GM12875 (cell line): ENCODE data around the gene PDCD6IP.

ENCODE experiments used
- H3K4me3 ChIP-seq: one replicate; pipeline ENCODE4 v1.5.1; 2011; ENCODE audit warnings: low read depth, low read length, control low read depth
- CTCF ChIP-seq: IDR thresholded peaks from 2 replicates; pipeline ENCODE4 v1.5.1; 2011; ENCODE audit warnings: low read depth, mild to moderate bottlenecking, control low read depth, inconsistent platforms, low read length, moderate library complexity, borderline replicate concordance; ENCODE audit not compliant: insufficient read depth

Gene PDCD6IP

GRCh38 chr3:33810545-33810944 lies 12.1 kb downstream of the PDCD6IP start:
- no peak for TF ChIP-seq CTCF
- no peak overlapping the region for H3K4me3 ChIP-seq

GRCh38 chr3:33821989-33822388 lies 23.6 kb downstream of the PDCD6IP start:
- no peak for TF ChIP-seq CTCF

GRCh38 chr3:33823821-33824220 lies 25.4 kb downstream of the PDCD6IP start:
- TF ChIP-seq CTCF = no peak
- H3K4me3 ChIP-seq = no peak overlapping the region

More at GRCh38 chr3:33821989-33822388, 23.6 kb downstream of the PDCD6IP start:
- no peak overlapping the region for H3K4me3 ChIP-seq

- H3K4me3 ChIP-seq = no peak overlapping the region
- no peak for TF ChIP-seq CTCF
Measured at GRCh38 chr3:33825111-33825510, 26.7 kb downstream of the PDCD6IP start.

- no peak for TF ChIP-seq CTCF
- no peak overlapping the region for H3K4me3 ChIP-seq
Measured at GRCh38 chr3:33826206-33826605, 27.8 kb downstream of the PDCD6IP start.

GRCh38 chr3:33826688-33827087 lies 28.3 kb downstream of the PDCD6IP start:
- no peak overlapping the region for H3K4me3 ChIP-seq
- TF ChIP-seq CTCF = no peak

- H3K4me3 ChIP-seq = no peak overlapping the region
- no peak for TF ChIP-seq CTCF
Measured at GRCh38 chr3:33829720-33830119, 31.3 kb downstream of the PDCD6IP start.
